K562 (cell line): ENCODE measurements around the gene GLB1L. TPM values are rescaled to one million over a fixed set of nuclear protein-coding genes. Genes with fewer than 3 reads are reported as not detected.

ENCODE experiments used
- ARHGAP35 ChIP-seq: fragments of 450-650 bp; IDR thresholded peaks from 2 replicates; pipeline ENCODE4 v1.6.1; 2018; ENCODE audit not compliant: partially characterized antibody
- ARID2 ChIP-seq: fragments of 450-650 bp; IDR thresholded peaks from 2 replicates; pipeline ENCODE4 v1.6.1; 2017; ENCODE audit warnings: antibody characterized with exemption, mild to moderate bottlenecking
- ATF7 ChIP-seq: fragments of 450-650 bp; IDR thresholded peaks from 2 replicates; pipeline ENCODE4 v1.7.1; 2014; ENCODE audit warnings: mild to moderate bottlenecking, moderate library complexity
- CLOCK ChIP-seq: fragments of 250-450 bp; sonication (Bioruptor Pico); IDR thresholded peaks from 2 replicates; pipeline ENCODE4 v1.4.0; 2020; ENCODE audit warnings: mild to moderate bottlenecking, moderate library complexity, borderline replicate concordance
- CXXC5 ChIP-seq: fragments of 250-450 bp; sonication (Bioruptor Pico); IDR thresholded peaks from 2 replicates; pipeline ENCODE4 v1.8.0; 2022; ENCODE audit warnings: inconsistent platforms, mild to moderate bottlenecking, moderate library complexity
- E2F1 ChIP-seq: sonication (generic); formaldehyde crosslinking; IDR thresholded peaks from 2 replicates; pipeline ENCODE4 v1.8.1; 2023; ENCODE audit warnings: mild to moderate bottlenecking, missing genetic modification reagents, moderate library complexity
- EP400 ChIP-seq: fragments of 450-650 bp; IDR thresholded peaks from 2 replicates; pipeline ENCODE4 v1.6.1; 2017; ENCODE audit warnings: antibody characterized with exemption, mild to moderate bottlenecking, moderate library complexity
- HMGN3 ChIP-seq: IDR thresholded peaks from 2 replicates; pipeline ENCODE4 v1.6.1; 2011; ENCODE audit warnings: borderline replicate concordance, low read depth, mild to moderate bottlenecking, mixed read lengths, low read length; ENCODE audit not compliant: insufficient read length; ENCODE audit errors: extremely low read depth
- HNRNPK ChIP-seq: fragments of 200-400 bp; formaldehyde crosslinking; IDR thresholded peaks from one replicate; pipeline ENCODE4 v1.6.1; 2018; ENCODE audit warnings: mild to moderate bottlenecking, low read depth, low read length; ENCODE audit not compliant: poor library complexity, severe bottlenecking
- HNRNPL ChIP-seq: fragments of 200-400 bp; formaldehyde crosslinking; IDR thresholded peaks from 2 replicates; pipeline ENCODE4 v1.6.1; 2017; ENCODE audit warnings: low read depth, mild to moderate bottlenecking, low read length
- NRF1 ChIP-seq, 2 experiments: fragments of 450-650 bp; IDR thresholded peaks in 1 of 2; conservative IDR thresholded peaks in 1 of 2; 2 replicates each; pipeline ENCODE4 v1.6.1; 2014; ENCODE audit warnings: mild to moderate bottlenecking in 2 of 2
- POLR2A ChIP-seq: fragments of 450-650 bp; conservative IDR thresholded peaks from 2 replicates; pipeline ENCODE4 v1.6.1; 2016
- POLR2AphosphoS5 ChIP-seq: IDR thresholded peaks from 2 replicates; pipeline ENCODE4 v1.6.1; 2011; ENCODE audit warnings: mild to moderate bottlenecking, low read depth, low read length, moderate library complexity; ENCODE audit not compliant: control insufficient read depth, insufficient read depth
- POLR2G ChIP-seq: fragments of 200-400 bp; formaldehyde crosslinking; IDR thresholded peaks from 2 replicates; pipeline ENCODE4 v1.6.1; 2017; ENCODE audit warnings: low read depth, mild to moderate bottlenecking, antibody characterized with exemption, low read length, moderate library complexity
- SETDB1 ChIP-seq: IDR thresholded peaks from one replicate; pipeline ENCODE4 v1.6.1; 2012; ENCODE audit warnings: low read length, control low read depth, inconsistent platforms
- SUPT5H ChIP-seq: fragments of 450-650 bp; IDR thresholded peaks from 2 replicates; pipeline ENCODE4 v1.6.1; 2016
- TAF1 ChIP-seq: IDR thresholded peaks from 2 replicates; pipeline ENCODE4 v1.6.1; 2011; ENCODE audit warnings: mild to moderate bottlenecking, low read length, moderate library complexity; ENCODE audit not compliant: insufficient read depth, control insufficient read depth, severe bottlenecking; ENCODE audit errors: extremely low read depth
- TBP ChIP-seq: optimal IDR thresholded peaks from 2 replicates; pipeline ENCODE3; 2011; ENCODE audit warnings: low read depth, low read length, improper control_type of control experiment
- VEZF1 ChIP-seq: fragments of 200-800 bp; sonication (Bioruptor generic); IDR thresholded peaks from 2 replicates; pipeline ENCODE4 v1.6.1; 2017; ENCODE audit warnings: missing genetic modification characterization, missing compliant biosample characterization
- ZNF140 ChIP-seq: fragments of 250-450 bp; sonication (Bioruptor Pico); IDR thresholded peaks from 2 replicates; pipeline ENCODE4 v1.8.0; 2021; ENCODE audit warnings: moderate library complexity, mild to moderate bottlenecking, inconsistent platforms
- ZNF740 ChIP-seq, 3 experiments: fragments of 200-800 bp in 1 of 3; sonication (Bioruptor generic) in 1 of 3; sonication (generic) in 1 of 3; formaldehyde crosslinking in 1 of 3; IDR thresholded peaks; 2 replicates each; pipeline versions ENCODE4 v1.6.1 to v1.8.0; 2016 to 2022; ENCODE audit warnings: mild to moderate bottlenecking in 2 of 3, missing compliant biosample characterization in 2 of 3, missing genetic modification characterization in 2 of 3, missing genetic modification reagents in 1 of 3
- polyA plus RNA-seq, 8 experiments: library from polyadenylated mRNA; depleted of rRNA in 4 of 8; stranded (reverse) in 5 of 8; unstranded in 3 of 8; fragments of >200 nt; fragmentation: Nextera tagmentation in 2 of 8; fragmentation: Illumina TruSeq in 1 of 8; extraction: Ambion mirVana in 2 of 8; extraction: Trizol in 1 of 8; gene quantifications; 2 replicates each; pipeline versions ENCODE4 v1.2.1 to v1.2.3, GENCODE V29; 2011 to 2014; ENCODE audit warnings: inconsistent platforms in 1 of 8, missing spikeins in 1 of 8
- total RNA-seq, 7 experiments: library from RNA; depleted of rRNA in 6 of 7; stranded (reverse); fragments of >200 nt in 6 of 7; fragmentation: Illumina TruSeq in 2 of 7; extraction: Trizol in 2 of 7; gene quantifications; 2 replicates each; pipeline versions ENCODE4 v1.2.1 to v1.2.3, GENCODE V29; 2011 to 2021; ENCODE audit warnings: low replicate concordance in 1 of 7

The GLB1L gene
- total and polyA plus RNA-seq, 9 of the 15 experiments (the other 6 are each of a cell fraction or from before 2014, with no cell fraction given), result 0.42 to 2.9 (median 2.5) TPM

GRCh38 chr2:219253753-219254589, 8.7 kb upstream of the GLB1L start, which contains the start of gene TUBA4A (continued):
- TF ChIP-seq HMGN3 (peak; percentile 55), ATF7 (peak; percentile 18; the same call in 1 of the 2 replicates), POLR2A (peak; percentile 91), HNRNPL (0 out of 2 replicates have a peak, but pooled peaks have one; percentile 55), SETDB1 (no peak), EP400 (0 out of 2 replicates have a peak, but pooled peaks have one; percentile 1), POLR2G (peak; percentile 99), ZNF740 (CRISPR knock-in tag; IDR thresholded peaks at IDR 0.05) (peak; percentile 59), ZNF740 (tag; IDR thresholded peaks at IDR 0.05) (peak in 1 of 2 experiments; percentile 11; a peak in 1 of 4 replicates), NRF1 (conservative IDR thresholded peaks at IDR 0.05 in 1 of 2, IDR thresholded peaks at IDR 0.05 in 1 of 2) (peak; percentile 71 to 77), CXXC5 (CRISPR knock-in tag) (peak; percentile 59), ARID2 (no peak), POLR2AphosphoS5 (peak; percentile 75; the same call in 1 of the 2 replicates), ZNF140 (CRISPR knock-in tag) (no peak), SUPT5H (peak; percentile 77), TAF1 (peak; percentile 63), HNRNPK (no peak), E2F1 (no peak), CLOCK (CRISPR knock-in tag) (no peak), VEZF1 (peak; percentile 97), TBP (peak; percentile 96), ARHGAP35 (no peak)
